Activated CD4-positive, alpha-beta T cell treated with anti-CD3 and anti-CD28 coated beads, Interleukin-2, amount 10 ng/mL, durations not matched to agents 7 days and 5 days (primary cell): ENCODE results near the gene PRKAR1B. TPM values are rescaled to one million over a fixed set of nuclear protein-coding genes. Genes with fewer than 3 reads are reported as not detected.

Experiments used
- CTCF ChIA-PET: fragments of 350-600 bp; sonication (Branson Sonifier 250); formaldehyde crosslinking; loops from one replicate; lab custom pipeline; 2021; ENCODE audit warnings: antibody characterized with exemption; lab: Charles Lee
- POLR2A ChIA-PET: fragments of 350-600 bp; sonication (Branson Sonifier 250); formaldehyde crosslinking; loops from one replicate; lab custom pipeline; 2021; ENCODE audit warnings: antibody characterized with exemption; lab: Charles Lee
- DNase-seq: peaks from one replicate; pipeline ENCODE4 v3.0.0-alpha.2; 2020
- H3K27ac Mint-ChIP-seq: one replicate; pipeline ENCODE4 v1.8.0; 2021; ENCODE audit warnings: mild to moderate bottlenecking, moderate library complexity, mixed read lengths
- H3K27me3 Mint-ChIP-seq: one replicate; pipeline ENCODE4 v1.8.0; 2021; ENCODE audit warnings: mixed read lengths
- H3K36me3 Mint-ChIP-seq: one replicate; pipeline ENCODE4 v1.8.0; 2021; ENCODE audit warnings: low read depth, mixed read lengths
- H3K4me1 Mint-ChIP-seq: one replicate; pipeline ENCODE4 v1.8.0; 2021; ENCODE audit warnings: mixed read lengths
- H3K4me3 Mint-ChIP-seq: one replicate; pipeline ENCODE4 v1.8.0; 2021; ENCODE audit warnings: mild to moderate bottlenecking, moderate library complexity, mixed read lengths
- H3K9me3 Mint-ChIP-seq: one replicate; pipeline ENCODE4 v1.8.0; 2021; ENCODE audit warnings: mixed read lengths
- total RNA-seq, 2 experiments: library from RNA; stranded (reverse); gene quantifications; one replicate each; pipeline ENCODE4 v1.2.3, GENCODE V29; 2021

Gene PRKAR1B
- total RNA-seq, 2 experiments from 2014 or later = 29.8 to 32.5 TPM

DNA sequence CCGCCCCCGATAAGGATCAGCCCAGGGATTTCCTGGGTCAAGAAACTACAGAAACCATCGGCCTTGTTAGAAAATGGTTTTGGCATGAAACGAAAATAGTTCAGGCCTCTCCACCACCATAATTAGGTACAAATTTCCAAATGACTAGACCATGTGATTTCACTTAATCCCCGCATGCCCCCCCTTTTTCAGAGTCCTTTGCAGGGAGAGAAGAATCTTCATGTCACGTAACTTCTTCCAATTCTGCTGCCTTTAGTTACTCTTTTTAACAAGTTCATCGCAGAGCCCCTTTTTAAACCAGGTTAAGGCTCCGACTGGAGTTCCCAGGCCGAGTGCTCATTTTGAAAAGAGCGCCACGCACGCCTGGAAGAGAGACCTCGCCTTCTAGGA is 210.9 kb downstream of the PRKAR1B start:
- Mint-ChIP-seq H3K4me3 (no peak overlapping the region), H3K27me3 (peaks cover 32% of the 10 kb centered on the region), H3K36me3 (no peaks in the 10 kb centered on the region)

GRCh38 chr7:515628-516027 is 211.5 kb downstream of the PRKAR1B start:
- no peaks in the 10 kb centered on the region for H3K36me3 Mint-ChIP-seq
- POLR2A ChIA-PET = no interaction called here
- H3K4me3 Mint-ChIP-seq = no peak overlapping the region
- DNase-seq = no peak
- H3K4me1 Mint-ChIP-seq = peaks cover 8% of the 10 kb centered on the region
- CTCF ChIA-PET = no interaction called here
- no peak overlapping the region for H3K27ac Mint-ChIP-seq
- peaks cover 27% of the 10 kb centered on the region for H3K27me3 Mint-ChIP-seq
- H3K9me3 Mint-ChIP-seq = no peaks in the 10 kb centered on the region

More for the DNA sequence above, 210.9 kb downstream of the PRKAR1B start:
- ChIA-PET POLR2A (no interaction called here), CTCF (no interaction called here)
- H3K4me1 Mint-ChIP-seq = peaks cover 9% of the 10 kb centered on the region
- no peaks in the 10 kb centered on the region for H3K9me3 Mint-ChIP-seq
- DNase-seq = no peak
- no peak overlapping the region for H3K27ac Mint-ChIP-seq

- peaks cover 25% of the 10 kb centered on the region for H3K27me3 Mint-ChIP-seq
- no peak overlapping the region for H3K27ac Mint-ChIP-seq
- H3K4me1 Mint-ChIP-seq = peaks cover 8% of the 10 kb centered on the region
- no peaks in the 10 kb centered on the region for H3K9me3 Mint-ChIP-seq
- no peak for DNase-seq
- H3K4me3 Mint-ChIP-seq = no peak overlapping the region
- POLR2A ChIA-PET = no interaction called here
- H3K36me3 Mint-ChIP-seq = no peaks in the 10 kb centered on the region
- CTCF ChIA-PET = interaction anchor here (0.9 kb wide), 1 partner anchor 251 kb away, joined by 3 read pairs; no protein-coding TSS in a partner anchor
Observed at GRCh38 chr7:514651-515598, 212.2 kb downstream of the PRKAR1B start.

GRCh38 chr7:514242-514641 is 212.8 kb downstream of the PRKAR1B start:
- Mint-ChIP-seq H3K27me3 (peaks cover 25% of the 10 kb centered on the region), H3K4me1 (peaks cover 8% of the 10 kb centered on the region), H3K4me3 (no peak overlapping the region), H3K27ac (no peak overlapping the region), H3K36me3 (no peaks in the 10 kb centered on the region), H3K9me3 (no peaks in the 10 kb centered on the region)
- no peak for DNase-seq
- ChIA-PET POLR2A (no interaction called here), CTCF (interaction anchor here (1.0 kb wide), 1 partner anchor 63 kb away, joined by 3 read pairs; no protein-coding TSS in a partner anchor)

- Mint-ChIP-seq H3K36me3 (no peaks in the 10 kb centered on the region), H3K4me3 (no peak overlapping the region), H3K27me3 (peaks cover 22% of the 10 kb centered on the region), H3K27ac (no peak overlapping the region), H3K9me3 (no peaks in the 10 kb centered on the region), H3K4me1 (peaks cover 7% of the 10 kb centered on the region)
- ChIA-PET CTCF (interaction anchor here (1.0 kb wide), 1 partner anchor 62 kb away, joined by 3 read pairs; no protein-coding TSS in a partner anchor), POLR2A (no interaction called here)
- no peak for DNase-seq
Observed at GRCh38 chr7:513521-514166, 213.4 kb downstream of the PRKAR1B start.

DNA sequence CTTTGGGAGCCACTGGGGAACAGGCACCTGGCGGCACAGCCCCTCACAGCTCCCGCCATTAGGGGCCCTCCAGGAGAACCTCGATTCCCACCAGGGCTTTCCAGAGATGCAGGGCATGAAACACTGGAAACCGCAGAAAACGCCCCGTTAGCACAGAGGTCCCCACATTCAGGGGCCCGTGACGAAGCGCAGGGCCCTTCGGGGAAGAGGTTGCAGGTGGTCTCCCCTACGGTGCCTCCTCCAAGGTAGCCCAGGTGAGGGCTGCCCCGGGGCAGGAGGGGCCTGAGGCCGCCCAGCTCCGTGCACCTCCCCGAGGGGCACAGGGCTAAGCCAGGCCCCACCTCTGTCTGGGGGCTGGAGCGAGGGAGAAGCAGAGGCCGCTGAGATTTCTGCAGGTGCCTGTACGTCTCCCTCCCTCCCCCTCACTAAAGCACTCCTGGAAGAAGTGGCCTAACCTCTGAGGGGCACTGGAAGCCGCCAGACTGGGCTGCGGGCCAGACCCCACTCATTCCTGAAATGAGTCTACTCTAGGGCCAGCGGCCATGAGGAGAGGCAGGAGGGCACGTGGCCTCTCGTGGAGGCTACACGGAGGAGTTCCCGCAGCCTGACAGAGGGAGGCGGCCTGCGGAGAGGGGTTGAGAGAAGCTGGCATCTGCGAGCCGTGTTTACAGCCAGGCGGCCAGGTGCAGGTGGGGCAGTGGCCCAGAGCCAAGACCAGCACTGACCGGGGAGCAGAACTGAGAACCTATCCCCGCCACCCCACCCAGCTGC is 214.4 kb downstream of the PRKAR1B start:
- H3K27ac Mint-ChIP-seq = no peak overlapping the region
- POLR2A ChIA-PET = no interaction called here
- H3K9me3 Mint-ChIP-seq = no peaks in the 10 kb centered on the region
- no peak for DNase-seq
- H3K36me3 Mint-ChIP-seq = no peaks in the 10 kb centered on the region
- no peak overlapping the region for H3K4me3 Mint-ChIP-seq
- H3K27me3 Mint-ChIP-seq = peaks cover 15% of the 10 kb centered on the region
- CTCF ChIA-PET = no interaction called here
- peaks cover 2% of the 10 kb centered on the region for H3K4me1 Mint-ChIP-seq

- POLR2A ChIA-PET = no interaction called here
Observed at GRCh38 chr7:512146-512510, 215.0 kb downstream of the PRKAR1B start.

DNA sequence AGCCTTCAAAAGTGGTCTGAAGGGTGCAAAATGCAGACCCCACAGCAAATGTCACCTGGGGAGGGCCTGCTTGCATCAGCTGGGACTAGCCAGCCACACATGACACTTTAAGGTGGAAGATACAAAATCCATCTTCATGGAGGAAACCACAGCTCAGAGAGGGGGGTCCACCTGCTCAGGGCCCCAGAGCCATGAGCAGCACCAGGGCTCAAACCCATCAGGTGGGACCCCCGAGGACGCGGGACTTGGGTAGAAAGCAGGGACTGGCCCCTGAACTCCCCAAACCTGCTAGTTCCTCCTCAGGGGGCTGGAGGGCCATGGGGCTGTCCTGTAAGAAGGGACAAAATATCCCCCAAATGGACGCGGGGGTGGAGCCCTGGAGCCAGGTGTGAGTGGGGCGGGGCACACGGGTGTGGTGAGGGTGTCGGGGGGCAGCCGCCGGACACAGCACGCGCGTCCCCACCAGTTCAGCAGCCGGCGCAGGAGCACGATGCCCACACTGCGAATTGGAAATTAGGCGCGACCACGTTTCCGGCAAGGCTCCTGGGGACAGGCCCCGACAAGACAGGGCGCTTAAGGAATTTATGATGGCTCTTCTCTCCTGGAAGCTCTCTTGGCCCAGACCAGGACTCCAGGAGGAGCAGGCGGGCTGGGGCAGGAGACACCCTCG is 215.5 kb downstream of the PRKAR1B start:
- Mint-ChIP-seq H3K27ac (no peak overlapping the region), H3K27me3 (peaks cover 13% of the 10 kb centered on the region), H3K4me3 (no peak overlapping the region), H3K4me1 (no peaks in the 10 kb centered on the region), H3K36me3 (no peaks in the 10 kb centered on the region), H3K9me3 (no peaks in the 10 kb centered on the region)
- DNase-seq = no peak
- ChIA-PET CTCF (no interaction called here), POLR2A (no interaction called here)

More at GRCh38 chr7:512146-512510, 215.0 kb downstream of the PRKAR1B start:
- H3K9me3 Mint-ChIP-seq = no peaks in the 10 kb centered on the region
- H3K27me3 Mint-ChIP-seq = peaks cover 13% of the 10 kb centered on the region
- CTCF ChIA-PET = no interaction called here
- H3K4me1 Mint-ChIP-seq = no peaks in the 10 kb centered on the region
- DNase-seq = no peak
- no peaks in the 10 kb centered on the region for H3K36me3 Mint-ChIP-seq
- H3K27ac Mint-ChIP-seq = no peak overlapping the region
- H3K4me3 Mint-ChIP-seq = no peak overlapping the region

DNA sequence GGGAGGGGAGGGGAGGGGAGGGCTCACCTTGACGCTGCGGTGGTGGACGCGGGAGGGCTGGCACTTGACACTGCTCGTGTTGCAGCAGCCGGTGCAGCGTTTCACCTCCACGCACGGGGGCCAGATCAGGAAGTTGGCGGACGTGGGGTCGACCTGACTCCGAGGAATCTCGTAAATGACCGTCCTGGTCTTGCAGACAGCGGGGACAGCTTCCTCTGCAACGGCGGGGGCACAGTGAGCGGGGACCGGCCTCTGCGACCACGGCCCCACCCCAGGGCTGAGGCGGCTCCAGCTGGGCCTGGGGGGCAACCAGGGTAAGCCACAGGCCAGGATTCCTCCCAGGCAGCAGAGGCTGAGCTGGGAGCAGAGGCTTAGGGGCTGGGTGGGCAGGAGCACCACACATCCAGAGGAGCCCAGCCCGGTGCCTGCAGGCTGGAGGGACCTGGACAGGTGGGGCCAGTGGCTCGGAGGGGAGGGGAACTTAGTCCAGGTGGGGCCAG is 216.2 kb downstream of the PRKAR1B start:
- no peak overlapping the region for H3K4me3 Mint-ChIP-seq
- CTCF ChIA-PET = no interaction called here
- POLR2A ChIA-PET = no interaction called here
- no peaks in the 10 kb centered on the region for H3K36me3 Mint-ChIP-seq
- H3K27me3 Mint-ChIP-seq = peaks cover 9% of the 10 kb centered on the region
- H3K4me1 Mint-ChIP-seq = no peaks in the 10 kb centered on the region
- H3K27ac Mint-ChIP-seq = no peak overlapping the region
- no peaks in the 10 kb centered on the region for H3K9me3 Mint-ChIP-seq
- no peak for DNase-seq

GRCh38 chr7:510131-510481 is 217.0 kb downstream of the PRKAR1B start:
- ChIA-PET CTCF (no interaction called here), POLR2A (no interaction called here)
- Mint-ChIP-seq H3K27ac (no peak overlapping the region), H3K9me3 (no peaks in the 10 kb centered on the region), H3K4me3 (no peak overlapping the region), H3K4me1 (no peaks in the 10 kb centered on the region), H3K27me3 (peaks cover 3% of the 10 kb centered on the region), H3K36me3 (no peaks in the 10 kb centered on the region)
- DNase-seq = no peak

GRCh38 chr7:509426-510130 is 217.5 kb downstream of the PRKAR1B start:
- Mint-ChIP-seq H3K4me1 (no peaks in the 10 kb centered on the region), H3K27me3 (peaks cover 2% of the 10 kb centered on the region), H3K9me3 (no peaks in the 10 kb centered on the region), H3K27ac (no peak overlapping the region), H3K36me3 (no peaks in the 10 kb centered on the region), H3K4me3 (no peak overlapping the region)
- DNase-seq = no peak
- CTCF ChIA-PET = interaction anchor here (1.2 kb wide), 1 partner anchor 10 kb away, joined by 3 read pairs; the partner anchor contains the start of gene PDGFA
- POLR2A ChIA-PET = no interaction called here
